Measurements from ENCODE around the gene ZCCHC14.

- TF ChIP-seq EP300 (IDR thresholded peaks at IDR 0.05): no peak
- TF ChIP-seq CTCF (IDR thresholded peaks at IDR 0.05): no peak
- TF ChIP-seq POLR2A (IDR thresholded peaks at IDR 0.05; ENCODE audit: low read depth): no peak
Observed at GRCh38 chr16:87411375-87412271, 81.2 kb downstream of the ZCCHC14 start.

Data from esophagus muscularis mucosa (tissue), 4 donors.